Measurements from ENCODE around the gene COL26A1. TPM values are rescaled to one million over a fixed set of nuclear protein-coding genes. Genes with fewer than 3 reads are reported as not detected.

COL26A1 gene
- total RNA-seq, 1 experiment from 2014 or later: 42.6 TPM

- H3K9me3 Mint-ChIP-seq: no peaks in the 10 kb centered on the region
- no peak for TF ChIP-seq CTCF (conservative IDR thresholded peaks at IDR 0.05)
- WGBS (ENCODE audit: extremely low coverage, insufficient read length, low lambda C conversion rate): no CpG with 5 or more reads among the region's 3 CpGs
Observed at GRCh38 chr7:101599787-101600186, 237.1 kb downstream of the COL26A1 start.

More at GRCh38 chr7:101599787-101600186, 237.1 kb downstream of the COL26A1 start:
- H2AFZ ChIP-seq (ENCODE audit: low read length): no peak overlapping the region
- no peaks in the 10 kb centered on the region for H3K4me1 ChIP-seq (ENCODE audit: insufficient read depth, low read length)
- H2AK5ac ChIP-seq (ENCODE audit: insufficient read length, low read length): no peak overlapping the region
- no peak overlapping the region for H3K14ac ChIP-seq (ENCODE audit: insufficient read depth, low read length)
- H2BK5ac ChIP-seq (ENCODE audit: insufficient read length, low read length): no peak overlapping the region
- peaks cover 4 to 9% of the 10 kb centered on the region in 2 experiments; a peak in 2 of 4 replicates for H3K4me1 Mint-ChIP-seq
- H3K56ac ChIP-seq (ENCODE audit: insufficient read length, low read depth, low read length): no peak overlapping the region
- H3K18ac ChIP-seq (ENCODE audit: insufficient read length, low read depth, low read length): no peak overlapping the region
- H4K5ac ChIP-seq (ENCODE audit: insufficient read length, low read depth, low read length): no peak overlapping the region
- no peaks in the 10 kb centered on the region for H3K79me2 ChIP-seq (ENCODE audit: insufficient read depth, low read length)
- no peaks in the 10 kb centered on the region for H3K23me2 ChIP-seq (ENCODE audit: insufficient read length, low read depth, low read length, poor library complexity, severe bottlenecking)
- H3K27me3 Mint-ChIP-seq (ENCODE audit: low read depth): peaks cover 18% of the 10 kb centered on the region
- H4K8ac ChIP-seq (replicated peaks; ENCODE audit: insufficient read length, low read depth, low read length): no peak overlapping the region
- H3K4me3 Mint-ChIP-seq: no peak overlapping the region
- H4K91ac ChIP-seq (ENCODE audit: insufficient read length, low read depth, low read length): no peak overlapping the region
- no peak overlapping the region for H2BK120ac ChIP-seq (ENCODE audit: low read depth, low read length, poor library complexity, severe bottlenecking)
- no peaks in the 10 kb centered on the region for H3K79me1 ChIP-seq (ENCODE audit: insufficient read depth, low read depth, low read length, poor library complexity, severe bottlenecking)
- no peak for DNase-seq
- H3K9ac ChIP-seq (ENCODE audit: extremely low read depth, insufficient read length, low read length): no peak overlapping the region
- no peak overlapping the region for H3K4ac ChIP-seq (ENCODE audit: low read depth, low read length)
- H2BK20ac ChIP-seq (ENCODE audit: low read depth, low read length, poor library complexity, severe bottlenecking): no peak overlapping the region
- H4K20me1 ChIP-seq (ENCODE audit: control insufficient read depth, insufficient read depth, insufficient read length): no peaks in the 10 kb centered on the region
- no peak overlapping the region for H3K27ac ChIP-seq (ENCODE audit: insufficient read length, low read depth, low read length)
- H3K9me3 ChIP-seq (ENCODE audit: control insufficient read depth, low read depth, low read length): no peaks in the 10 kb centered on the region
- no peaks in the 10 kb centered on the region for H3K36me3 Mint-ChIP-seq (ENCODE audit: insufficient read depth in 1 of 3, low read depth in 3 of 3)
- H3K4me2 ChIP-seq (ENCODE audit: insufficient read depth, insufficient read length, low read length): no peak overlapping the region
- H3K27me3 ChIP-seq (ENCODE audit: insufficient read depth, low read length): no peaks in the 10 kb centered on the region
- H2BK15ac ChIP-seq (ENCODE audit: low read depth, low read length): no peak overlapping the region
- no peak overlapping the region for H3K23ac ChIP-seq (ENCODE audit: insufficient read length, low read depth, low read length)
- no peak overlapping the region for H3K27ac Mint-ChIP-seq
- H2BK12ac ChIP-seq (ENCODE audit: insufficient read length, low read depth, low read length): no peak overlapping the region
- H3T11ph ChIP-seq (ENCODE audit: low read length): no peak overlapping the region
